GM19395 (cell line): ENCODE measurements around the gene SLC15A2.
"Not testable (repeated sequence)": the region's sequence is repeated elsewhere in the genome, so short reads cannot be mapped to it uniquely, and the experiment has no call there.

Experiments
- ATAC-seq: cut with Tn5 transposase; IDR thresholded peaks from one replicate; pipeline ENCODE4 v1.9.1; 2021; ENCODE audit warnings: mild to moderate bottlenecking, moderate library complexity; ENCODE audit not compliant: unreplicated experiment

The SLC15A2 gene

GRCh38 chr3:121894301-121894990 lies at the start of gene SLC15A2:
Gene SLC15A2, plus strand, starts transcription at chr3:121894401. Its CDS starts 76 bp downstream, at chr3:121894477.
- ATAC-seq: no peak

GRCh38 chr3:121844892-121845291 lies 49.3 kb upstream of the SLC15A2 start:
- ATAC-seq: no peak

- ATAC-seq: no peak
Observed at GRCh38 chr3:121852256-121852655, 41.9 kb upstream of the SLC15A2 start.

- ATAC-seq: no peak
Observed at GRCh38 chr3:121855555-121855954, 38.6 kb upstream of the SLC15A2 start.

GRCh38 chr3:121857778-121858177 lies 36.4 kb upstream of the SLC15A2 start:
- ATAC-seq: not testable (repeated sequence)

- ATAC-seq: not testable (repeated sequence)
Observed at GRCh38 chr3:121863247-121863646, 31.0 kb upstream of the SLC15A2 start.

- ATAC-seq: no peak
Observed at GRCh38 chr3:121863801-121864200, 30.4 kb upstream of the SLC15A2 start.

GRCh38 chr3:121869736-121870135 lies 24.5 kb upstream of the SLC15A2 start:
- ATAC-seq: no peak

- no peak for ATAC-seq
Observed at GRCh38 chr3:121870717-121871116, 23.5 kb upstream of the SLC15A2 start.

- no peak for ATAC-seq
Observed at GRCh38 chr3:121871430-121871829, 22.8 kb upstream of the SLC15A2 start.

- ATAC-seq: no peak
Observed at GRCh38 chr3:121878411-121878810, 15.8 kb upstream of the SLC15A2 start.

GRCh38 chr3:121883507-121883906 lies 10.7 kb upstream of the SLC15A2 start:
- ATAC-seq: no peak

GRCh38 chr3:121885386-121885785 lies 8.8 kb upstream of the SLC15A2 start:
- ATAC-seq: no peak

- ATAC-seq: no peak
Observed at GRCh38 chr3:121895121-121895520, 920 bp downstream of the SLC15A2 start.

- ATAC-seq: no peak
Observed at GRCh38 chr3:121895736-121896135, 1.5 kb downstream of the SLC15A2 start.

- no peak for ATAC-seq
Observed at GRCh38 chr3:121896823-121897222, 2.6 kb downstream of the SLC15A2 start.

GRCh38 chr3:121897296-121897695 lies 3.1 kb downstream of the SLC15A2 start:
- ATAC-seq: no peak

GRCh38 chr3:121913305-121913990 lies 19.2 kb downstream of the SLC15A2 start:
- ATAC-seq: no peak

- ATAC-seq: no peak
Observed at GRCh38 chr3:121914081-121914998, 20.1 kb downstream of the SLC15A2 start.

- ATAC-seq: no peak
Observed at GRCh38 chr3:121916189-121916588, 22.0 kb downstream of the SLC15A2 start.

GRCh38 chr3:121918779-121919483 lies 24.7 kb downstream of the SLC15A2 start:
- ATAC-seq: no peak
